Measurements from ENCODE around the gene ADPRM.
"Not testable (repeated sequence)": the region's sequence is repeated elsewhere in the genome, so short reads cannot be mapped to it uniquely, and the experiment has no call there.

GRCh38 chr17:10732121-10732520 is 34.7 kb downstream of the ADPRM start:
- TF ChIP-seq CTCF (optimal IDR thresholded peaks at IDR 0.05 in 1 of 3, IDR thresholded peaks at IDR 0.05 in 1 of 3, conservative IDR thresholded peaks at IDR 0.05 in 1 of 3; ENCODE audit: extremely low read depth in 1 of 3, insufficient read depth in 2 of 3, low read length in 3 of 3); EZH2 (IDR thresholded peaks at IDR 0.05; ENCODE audit: low read length): not testable (repeated sequence)
